Panc1 (cell line): Measurements from ENCODE around the gene PDGFRA. TPM values are rescaled to one million over a fixed set of nuclear protein-coding genes. Genes with fewer than 3 reads are reported as not detected.

ENCODE experiments used
- ATAC-seq: fragments of 200-7000 bp; cut with Tn5 transposase; 2 replicates; pipeline ENCODE4 v1.9.1; 2020; ENCODE audit warnings: mild to moderate bottlenecking, moderate library complexity
- BruUV-seq: library from RNA; stranded (reverse); fragments of 400-500 nt; replicated peaks from 2 replicates; lab custom pipeline; 2021; lab: Mats Ljungman, UMichigan
- CTCF ChIA-PET: fragments of 300-600 bp; sonication (Branson Sonifier 250); formaldehyde crosslinking; loops from one replicate; lab custom pipeline; 2022; ENCODE audit warnings: antibody characterized with exemption; lab: Charles Lee
- POLR2A ChIA-PET: fragments of 300-600 bp; sonication (Branson Sonifier 250); formaldehyde crosslinking; loops from one replicate; lab custom pipeline; 2022; ENCODE audit warnings: antibody characterized with exemption; lab: Charles Lee
- DNase-seq: peaks from one replicate; pipeline ENCODE4 v3.0.0-alpha.2; 2010; ENCODE audit warnings: low read depth, low spot score
- H3K27ac ChIP-seq: 2 replicates; pipeline ENCODE4 v1.5.1; 2011; ENCODE audit warnings: mild to moderate bottlenecking, low read length, inconsistent platforms
- H3K27me3 ChIP-seq: fragments of 200-500 bp; sonication (Bioruptor generic); 2 replicates; pipeline ENCODE4 v1.6.0; 2014; ENCODE audit warnings: low read length, inconsistent platforms; ENCODE audit not compliant: control insufficient read depth, insufficient read depth
- H3K36me3 ChIP-seq: fragments of 200-500 bp; sonication (Bioruptor generic); 2 replicates; pipeline ENCODE4 v1.5.1; 2014; ENCODE audit warnings: inconsistent platforms, mild to moderate bottlenecking, low read length, moderate library complexity; ENCODE audit not compliant: control insufficient read depth, insufficient read depth
- H3K4me1 ChIP-seq: 2 replicates; pipeline ENCODE4 v1.5.1; 2011; ENCODE audit warnings: inconsistent platforms, mild to moderate bottlenecking, low read length, moderate library complexity; ENCODE audit not compliant: control insufficient read depth, insufficient read depth
- H3K4me3 ChIP-seq, 2 experiments: 2 replicates each; pipeline ENCODE4 v1.5.1; 2011 to 2012; ENCODE audit warnings: low read depth in 2 of 2, low read length in 2 of 2, mild to moderate bottlenecking in 2 of 2, inconsistent platforms in 1 of 2, moderate library complexity in 1 of 2
- H3K9me3 ChIP-seq: fragments of 200-500 bp; sonication (Bioruptor generic); 2 replicates; pipeline ENCODE4 v1.5.1; 2014; ENCODE audit warnings: low read depth, mild to moderate bottlenecking, inconsistent platforms, low read length, moderate library complexity; ENCODE audit not compliant: control insufficient read depth, insufficient read depth
- CTCF ChIP-seq: fragments of 450-650 bp; IDR thresholded peaks from 2 replicates; pipeline ENCODE4 v1.5.1; 2017; ENCODE audit warnings: mild to moderate bottlenecking
- POLR2AphosphoS5 ChIP-seq: IDR thresholded peaks from 2 replicates; pipeline ENCODE4 v1.6.1; 2012; ENCODE audit warnings: mild to moderate bottlenecking, low read depth, low read length, moderate library complexity
- REST ChIP-seq, 2 experiments: IDR thresholded peaks; 2 replicates each; pipeline ENCODE4 v1.6.1; 2011 to 2012; ENCODE audit warnings: low read depth in 2 of 2, control low read depth in 1 of 2, low read length in 1 of 2, mild to moderate bottlenecking in 1 of 2, moderate library complexity in 1 of 2; ENCODE audit not compliant: insufficient read depth in 1 of 2
- SIN3A ChIP-seq: IDR thresholded peaks from 2 replicates; pipeline ENCODE4 v1.6.1; 2012; ENCODE audit warnings: low read depth, mild to moderate bottlenecking, low read length, moderate library complexity, borderline replicate concordance; ENCODE audit not compliant: insufficient read depth
- TCF7L2 ChIP-seq: IDR thresholded peaks from 2 replicates; pipeline ENCODE4 v1.6.1; 2011; ENCODE audit warnings: mild to moderate bottlenecking, low read depth, low read length, inconsistent platforms
- in situ Hi-C: cut with HindIII; loops from 2 replicates; pipeline ENCODE4 v1.10.0; 2016; ENCODE audit warnings: low sequenced_read_pairs, low pct_unique_long_range_greater_than_20kb
- intact Hi-C: fragments of 100-400 bp; cut with micrococcal nuclease; formaldehyde crosslinking; loops from one replicate; pipeline ENCODE4 v1.10.0; 2022; ENCODE audit not compliant: unreplicated experiment
- total RNA-seq: library from RNA; stranded (reverse); gene quantifications from one replicate; pipeline ENCODE4 v1.2.1, GENCODE V29; 2021; ENCODE audit not compliant: unreplicated experiment

The PDGFRA gene
- total RNA-seq, 1 experiment from 2014 or later: 0.15 TPM

- no peak overlapping the region for H3K27ac ChIP-seq
- DNase-seq: no peak
These were observed 52.1 kb downstream of the PDGFRA start for GRCh38 chr4:54281054-54281766.

GRCh38 chr4:54282837-54283236, 53.7 kb downstream of the PDGFRA start:
- in situ Hi-C loops: no loop called here
- Histone ChIP-seq H3K4me3 (no peak overlapping the region), H3K27ac (no peak overlapping the region), H3K9me3 (no peaks in the 10 kb centered on the region), H3K36me3 (no peaks in the 10 kb centered on the region), H3K4me1 (no peaks in the 10 kb centered on the region), H3K27me3 (no peaks in the 10 kb centered on the region)
- no TSS peak for BruUV-seq
- POLR2A ChIA-PET: no interaction called here
- TF ChIP-seq TCF7L2 (no peak), POLR2AphosphoS5 (no peak), SIN3A (no peak), REST (IDR thresholded peaks at IDR 0.05; ENCODE audit: insufficient read depth in 1 of 2, low read depth in 2 of 2, low read length in 1 of 2) (no peak), CTCF (no peak)
- CTCF ChIA-PET: no interaction called here
- no peak for DNase-seq
- ATAC-seq: no peak
- intact Hi-C loops: no loop called here

More at GRCh38 chr4:54281054-54281766, 52.1 kb downstream of the PDGFRA start:
- Histone ChIP-seq H3K9me3 (no peaks in the 10 kb centered on the region), H3K4me3 (no peak overlapping the region), H3K36me3 (no peaks in the 10 kb centered on the region), H3K4me1 (no peaks in the 10 kb centered on the region), H3K27me3 (0 out of 2 replicates have a peak, but pooled peaks cover 2% of the 10 kb centered on the region)
- ChIA-PET POLR2A (no interaction called here), CTCF (no interaction called here)
- intact Hi-C loops (no loop called here), in situ Hi-C loops (no loop called here)
- ATAC-seq: no peak
- TF ChIP-seq SIN3A: no peak
- no peak for TF ChIP-seq TCF7L2
- TF ChIP-seq REST (IDR thresholded peaks at IDR 0.05; ENCODE audit: insufficient read depth in 1 of 2, low read depth in 2 of 2, low read length in 1 of 2): no peak
- TF ChIP-seq POLR2AphosphoS5: no peak
- no peak for TF ChIP-seq CTCF
- BruUV-seq: no TSS peak
